Gastrocnemius medialis (tissue), 4 donors: ENCODE data around the gene KIF13A. TPM values are rescaled to one million over a fixed set of nuclear protein-coding genes. Genes with fewer than 3 reads are reported as not detected.
"Not testable (repeated sequence)": the region's sequence is repeated elsewhere in the genome, so short reads cannot be mapped to it uniquely, and the experiment has no call there.

Source experiments
- ATAC-seq, 2 donors: fragments of 150-250 bp; one replicate each; pipeline ENCODE4 v1.9.1; 2016
- DNase-seq, 2 donors: peaks; one replicate each; pipeline ENCODE4 v3.0.0-alpha.2; 2019
- H3K27ac ChIP-seq, 4 donors: fragments of 200-600 bp; sonication (generic); 1 replicate in 1 of 4; 2 replicates in 3 of 4; pipeline ENCODE4 v1.5.1; 2016 to 2018; ENCODE audit warnings: mild to moderate bottlenecking in 2 of 4, moderate library complexity in 1 of 4
- H3K27me3 ChIP-seq, 3 donors: fragments of 200-600 bp; sonication (generic) in 2 of 3; 1 replicate in 1 of 3; 2 replicates in 2 of 3; pipeline versions ENCODE4 v1.5.1 to v1.6.0; 2016 to 2019; ENCODE audit warnings: mild to moderate bottlenecking in 1 of 3, moderate library complexity in 1 of 3
- H3K36me3 ChIP-seq, 2 donors: fragments of 200-600 bp; sonication (generic) in 1 of 2; one replicate each; pipeline ENCODE4 v1.5.1; 2017 to 2018
- H3K4me1 ChIP-seq, 2 donors: fragments of 200-600 bp; sonication (generic) in 1 of 2; one replicate each; pipeline ENCODE4 v1.5.1; 2016 to 2017; ENCODE audit warnings: mild to moderate bottlenecking in 2 of 2
- H3K4me3 ChIP-seq, 4 donors: fragments of 200-600 bp; sonication (generic) in 3 of 4; 1 replicate in 1 of 4; 2 replicates in 3 of 4; pipeline ENCODE4 v1.5.1; 2016 to 2019; ENCODE audit warnings: mild to moderate bottlenecking in 2 of 4
- H3K9me3 ChIP-seq, 3 donors: fragments of 200-600 bp; sonication (generic) in 2 of 3; 1 replicate in 1 of 3; 2 replicates in 2 of 3; pipeline ENCODE4 v1.5.1; 2016 to 2019
- CTCF ChIP-seq, 5 experiments: fragments of 450-650 bp in 3 of 5; fragments of 200-600 bp in 2 of 5; sonication (generic) in 2 of 5; IDR thresholded peaks in 4 of 5; conservative IDR thresholded peaks in 1 of 5; 1 replicate in 4 of 5; 2 replicates in 1 of 5; pipeline ENCODE4 v1.5.1; 2016 to 2019; ENCODE audit warnings: antibody characterized with exemption in 5 of 5, mild to moderate bottlenecking in 3 of 5, moderate library complexity in 3 of 5
- POLR2A ChIP-seq, 2 donors: fragments of 450-650 bp; IDR thresholded peaks; one replicate each; pipeline ENCODE4 v1.6.1; 2017; ENCODE audit warnings: antibody characterized with exemption in 2 of 2, mild to moderate bottlenecking in 2 of 2, moderate library complexity in 2 of 2
- in situ Hi-C, 4 donors: fragments of 200-750 bp; cut with MboI; loops; one replicate each; pipeline versions ENCODE4 v1.15.0 to v1.8.0; 2017; ENCODE audit warnings: low sequenced_read_pairs in 4 of 4
- intact Hi-C: fragments of 100-400 bp; cut with DNase I; formaldehyde crosslinking; loops from one replicate; pipeline ENCODE4 v1.15.1; 2023; ENCODE audit warnings: low total_unique reads
- total RNA-seq, 4 donors: library from RNA; depleted of rRNA; stranded (reverse); fragments of >200 nt; gene quantifications; one replicate each; pipeline versions ENCODE4 v1.1.0 to v1.2.3, GENCODE V29; 2016

KIF13A gene
- total RNA-seq, 4 donors from 2014 or later, result 47.4 to 72.9 (median 63.8) TPM

- Histone ChIP-seq H3K27me3 (no peaks in the 10 kb centered on the region), H3K4me3 (no peak overlapping the region), H3K36me3 (peaks cover 0 to 10% of the 10 kb centered on the region in 2 donors), H3K27ac (no peak overlapping the region), H3K9me3 (no peaks in the 10 kb centered on the region), H3K4me1 (peaks cover 9 to 21% of the 10 kb centered on the region in 2 donors)
- DNase-seq, result no peak
- TF ChIP-seq CTCF (IDR thresholded peaks at IDR 0.05 in 4 of 5, conservative IDR thresholded peaks at IDR 0.05 in 1 of 5), result no peak
- no peak for TF ChIP-seq POLR2A (IDR thresholded peaks at IDR 0.05)
- ATAC-seq, result no peak
- intact Hi-C loops, result no loop called here
- in situ Hi-C loops, result loop anchor here (10.0 to 25.0 kb wide), 3 partner anchors 115 to 127 kb away; partner anchors contain the start of gene KIF13A (in 3 of the 4)
Observed at GRCh38 chr6:17859846-17860245, 127.6 kb downstream of the KIF13A start.

GRCh38 chr6:17858584-17858983, 128.9 kb downstream of the KIF13A start:
- intact Hi-C loops, result no loop called here
- Histone ChIP-seq H3K9me3 (no peaks in the 10 kb centered on the region), H3K36me3 (peaks cover 0 to 10% of the 10 kb centered on the region in 2 donors), H3K4me1 (peaks cover 0 to 8% of the 10 kb centered on the region in 2 donors), H3K4me3 (no peak overlapping the region), H3K27ac (no peak overlapping the region), H3K27me3 (no peaks in the 10 kb centered on the region)
- in situ Hi-C loops, result loop anchor here in 2 of 4 donors (10.0 to 25.0 kb wide), 2 partner anchors 116 to 129 kb away; partner anchors contain the start of gene KIF13A (in 1 of the 2)
- DNase-seq (no peak), ATAC-seq (no peak)
- TF ChIP-seq CTCF (IDR thresholded peaks at IDR 0.05 in 4 of 5, conservative IDR thresholded peaks at IDR 0.05 in 1 of 5) (no peak), POLR2A (IDR thresholded peaks at IDR 0.05) (no peak)

GRCh38 chr6:17857188-17857587, 130.2 kb downstream of the KIF13A start:
- H3K27me3 ChIP-seq, intact Hi-C loops, H3K36me3 ChIP-seq, H3K9me3 ChIP-seq, H3K4me3 ChIP-seq, H3K4me1 ChIP-seq, H3K27ac ChIP-seq, DNase-seq, ATAC-seq: not testable (repeated sequence)
- in situ Hi-C loops, result loop anchor here in 2 of 4 donors (10.0 to 25.0 kb wide), 2 partner anchors 118 to 130 kb away; partner anchors contain the start of gene KIF13A (in 1 of the 2)

GRCh38 chr6:17856306-17856705, 131.1 kb downstream of the KIF13A start:
- Histone ChIP-seq H3K27me3 (no peaks in the 10 kb centered on the region), H3K27ac (no peak overlapping the region), H3K4me1 (no peaks in the 10 kb centered on the region), H3K9me3 (no peaks in the 10 kb centered on the region), H3K4me3 (no peak overlapping the region), H3K36me3 (peaks cover 0 to 10% of the 10 kb centered on the region in 2 donors)
- TF ChIP-seq POLR2A (IDR thresholded peaks at IDR 0.05) (no peak), CTCF (IDR thresholded peaks at IDR 0.05 in 4 of 5, conservative IDR thresholded peaks at IDR 0.05 in 1 of 5) (no peak)
- no peak for ATAC-seq
- intact Hi-C loops, result no loop called here
- in situ Hi-C loops, result loop anchor here in 2 of 4 donors (10.0 to 25.0 kb wide), 2 partner anchors 118 to 131 kb away; partner anchors contain the start of gene KIF13A (in 1 of the 2)
- DNase-seq, result no peak

- TF ChIP-seq POLR2A (IDR thresholded peaks at IDR 0.05), result no peak
- no peaks in the 10 kb centered on the region for H3K4me1 ChIP-seq
- no peaks in the 10 kb centered on the region for H3K9me3 ChIP-seq
- ATAC-seq, result no peak
- no peak overlapping the region for H3K27ac ChIP-seq
- intact Hi-C loops (no loop called here), in situ Hi-C loops (loop anchor here in 2 of 4 donors (10.0 to 25.0 kb wide), 2 partner anchors 119 to 132 kb away; partner anchors contain the start of gene KIF13A (in 1 of the 2))
- peaks cover 0 to 10% of the 10 kb centered on the region in 2 donors for H3K36me3 ChIP-seq
- no peak for DNase-seq
- no peaks in the 10 kb centered on the region for H3K27me3 ChIP-seq
- no peak overlapping the region for H3K4me3 ChIP-seq
Observed at GRCh38 chr6:17855381-17855780, 132.1 kb downstream of the KIF13A start.
